HG03571 (cell line): ENCODE results near the gene DUSP28.

Experiments used
- ATAC-seq: cut with Tn5 transposase; IDR thresholded peaks from one replicate; pipeline ENCODE4 v1.9.1; 2021; ENCODE audit not compliant: unreplicated experiment

The DUSP28 gene

DNA sequence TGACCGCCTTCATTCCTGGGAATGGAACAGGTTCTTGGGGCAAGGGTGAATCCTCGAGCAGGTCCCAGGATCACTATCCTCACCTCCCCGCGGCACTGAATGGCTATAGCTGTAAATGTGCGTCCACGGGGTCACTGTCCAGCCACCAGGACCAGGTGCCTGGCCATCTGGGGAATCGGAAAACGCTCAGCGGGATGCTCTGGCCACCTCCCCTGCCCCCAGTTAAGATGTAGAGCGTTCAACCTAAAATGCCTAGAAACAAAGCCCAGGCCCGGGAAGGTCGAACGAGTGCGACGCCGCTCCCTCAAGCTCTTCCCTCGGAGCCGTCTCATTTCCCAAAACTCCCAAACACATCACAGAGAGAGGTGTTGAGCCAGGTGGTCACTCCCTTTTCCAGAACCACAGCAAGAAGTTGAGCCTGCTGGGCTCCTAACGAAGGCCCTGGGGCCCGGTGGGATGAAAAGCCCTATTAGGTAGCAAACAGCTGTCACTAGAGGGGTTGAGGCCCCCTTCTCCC is 25.6 kb downstream of the DUSP28 start:
- no peak for ATAC-seq

DNA sequence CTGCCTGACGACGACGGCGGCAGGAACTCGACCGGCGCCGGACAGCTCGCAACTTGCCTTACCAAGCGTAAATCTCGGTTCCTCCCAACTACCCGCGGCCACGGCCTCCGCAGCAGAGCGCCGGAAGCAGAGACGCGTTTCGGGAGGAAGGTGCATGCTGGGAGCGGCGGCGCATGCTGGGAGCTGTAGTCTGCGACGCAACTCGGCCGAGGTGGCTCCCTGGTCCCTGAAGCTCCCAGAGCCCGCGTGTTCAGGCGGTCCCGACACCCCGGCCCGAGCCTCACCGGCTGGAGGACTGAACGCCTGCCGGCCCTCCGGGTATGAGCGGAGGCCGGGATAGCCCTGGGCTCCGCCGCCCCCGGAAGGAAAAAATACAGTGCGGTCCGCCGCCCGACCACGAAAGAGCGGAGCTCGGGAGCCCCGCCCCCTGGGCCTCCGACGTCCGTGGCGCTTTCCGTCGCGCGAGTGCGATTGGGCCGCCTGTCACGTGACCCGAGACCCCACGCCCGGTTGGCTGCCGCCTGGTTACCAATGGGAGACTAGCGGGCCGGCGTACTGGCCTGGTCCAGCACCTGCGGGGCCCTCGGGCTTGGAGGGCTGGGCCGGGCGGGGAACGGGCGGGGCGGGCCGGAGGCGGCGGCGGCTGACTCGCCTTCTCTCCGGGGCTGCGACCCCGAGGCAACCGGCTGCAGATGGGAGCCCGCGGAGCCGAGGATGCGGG is 26.2 kb downstream of the DUSP28 start, which contains the start of gene CAPN10:
CAPN10 (plus strand) TSS at position 537 of the 721 bp plus-strand sequence; CDS start at position 715, 178 bp downstream.
- ATAC-seq, result peak; percentile 53

GRCh38 chr2:240586919-240587800 is 27.0 kb downstream of the DUSP28 start:
- ATAC-seq, result peak; percentile 6

- ATAC-seq, result no peak
Measured at GRCh38 chr2:240588006-240588655, 28.0 kb downstream of the DUSP28 start.

GRCh38 chr2:240588669-240589068 is 28.5 kb downstream of the DUSP28 start:
- no peak for ATAC-seq

DNA sequence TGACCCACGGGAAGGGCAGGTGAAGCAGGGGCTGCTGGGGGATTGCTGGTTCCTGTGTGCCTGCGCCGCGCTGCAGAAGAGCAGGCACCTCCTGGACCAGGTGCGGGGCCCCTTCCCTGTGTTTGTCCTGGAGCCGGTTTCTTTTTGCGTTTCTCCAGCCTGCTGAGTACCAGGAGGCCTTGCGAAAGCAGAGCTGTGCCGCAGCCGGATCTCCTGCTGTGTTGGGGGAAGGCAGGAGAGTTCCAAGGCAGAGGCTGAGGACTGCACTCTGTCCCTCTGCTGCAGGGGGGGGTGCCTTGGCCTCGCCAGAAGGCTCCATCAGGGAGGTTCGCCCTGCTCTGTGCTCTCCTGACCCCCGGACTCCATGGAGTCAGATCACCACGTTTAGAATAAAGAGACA is 29.2 kb downstream of the DUSP28 start:
- ATAC-seq, result no peak

GRCh38 chr2:240589850-240590525 is 29.8 kb downstream of the DUSP28 start:
- no peak for ATAC-seq

GRCh38 chr2:240590681-240591111 is 30.5 kb downstream of the DUSP28 start:
- ATAC-seq, result no peak

DNA sequence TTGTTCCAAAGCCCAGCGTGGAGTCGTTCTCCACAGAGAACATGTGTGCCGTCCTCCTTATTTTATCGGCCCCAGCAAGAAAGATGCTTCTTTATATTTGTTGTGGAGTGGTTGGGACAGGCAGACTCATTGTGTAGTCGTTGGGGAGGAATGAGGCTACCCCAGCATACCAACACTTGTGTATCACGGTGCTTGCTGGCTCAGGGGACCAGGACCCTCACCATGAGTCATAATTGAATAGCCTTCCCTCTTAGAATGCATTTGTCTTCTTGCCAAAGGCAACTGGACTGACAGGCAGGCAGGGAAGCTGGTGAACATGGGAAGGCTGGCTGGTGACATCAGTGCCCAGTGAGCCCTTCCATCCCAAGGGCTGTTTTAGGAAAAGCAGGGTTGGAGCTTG is 31.1 kb downstream of the DUSP28 start:
- ATAC-seq, result no peak

DNA sequence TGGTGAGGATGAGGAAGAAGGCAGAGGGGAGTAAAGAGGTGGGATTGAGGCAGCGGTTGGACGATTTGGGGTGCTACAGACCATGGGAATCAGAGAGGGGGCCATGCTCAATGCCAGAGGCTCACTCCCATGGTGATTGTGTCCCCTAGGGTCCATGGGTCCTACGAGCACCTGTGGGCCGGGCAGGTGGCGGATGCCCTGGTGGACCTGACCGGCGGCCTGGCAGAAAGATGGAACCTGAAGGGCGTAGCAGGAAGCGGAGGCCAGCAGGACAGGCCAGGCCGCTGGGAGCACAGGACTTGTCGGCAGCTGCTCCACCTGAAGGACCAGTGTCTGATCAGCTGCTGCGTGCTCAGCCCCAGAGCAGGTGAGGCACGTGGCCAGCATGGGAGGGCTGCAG is 31.6 kb downstream of the DUSP28 start:
- no peak for ATAC-seq

- ATAC-seq, result no peak
Measured at GRCh38 chr2:240593026-240593702, 33.0 kb downstream of the DUSP28 start.

DNA sequence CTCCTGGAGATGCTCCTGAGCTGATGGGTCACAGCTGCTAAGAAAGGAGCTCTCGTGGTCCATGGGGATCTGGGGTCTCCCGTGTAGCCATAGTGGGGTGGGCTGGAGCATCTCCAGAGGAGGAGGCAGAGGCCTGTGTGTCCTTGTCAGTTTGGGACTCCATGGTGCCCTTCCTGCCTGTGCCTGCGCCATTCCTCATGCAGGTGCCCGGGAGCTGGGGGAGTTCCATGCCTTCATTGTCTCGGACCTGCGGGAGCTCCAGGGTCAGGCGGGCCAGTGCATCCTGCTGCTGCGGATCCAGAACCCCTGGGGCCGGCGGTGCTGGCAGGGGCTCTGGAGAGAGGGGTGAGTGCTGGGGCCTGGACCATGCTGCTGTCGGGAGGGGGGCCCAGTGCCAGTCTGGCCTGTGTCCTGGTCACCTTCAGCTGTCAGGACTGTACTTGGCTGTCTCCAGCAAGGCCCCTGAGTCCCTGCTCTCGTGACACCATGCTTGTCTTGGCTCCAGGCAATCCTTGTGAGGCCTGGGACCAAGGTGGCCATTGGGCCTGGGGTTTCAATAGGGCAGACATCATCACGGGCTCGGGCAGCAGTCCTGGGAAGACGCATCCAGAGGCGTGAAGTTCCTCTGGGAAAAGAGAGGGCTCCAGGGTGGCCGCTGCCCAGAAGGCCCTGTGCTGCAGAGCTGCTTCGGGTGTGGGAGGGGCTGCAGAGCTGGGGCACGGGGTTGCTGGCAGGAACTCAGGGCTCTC is 33.7 kb downstream of the DUSP28 start:
- no peak for ATAC-seq

DNA sequence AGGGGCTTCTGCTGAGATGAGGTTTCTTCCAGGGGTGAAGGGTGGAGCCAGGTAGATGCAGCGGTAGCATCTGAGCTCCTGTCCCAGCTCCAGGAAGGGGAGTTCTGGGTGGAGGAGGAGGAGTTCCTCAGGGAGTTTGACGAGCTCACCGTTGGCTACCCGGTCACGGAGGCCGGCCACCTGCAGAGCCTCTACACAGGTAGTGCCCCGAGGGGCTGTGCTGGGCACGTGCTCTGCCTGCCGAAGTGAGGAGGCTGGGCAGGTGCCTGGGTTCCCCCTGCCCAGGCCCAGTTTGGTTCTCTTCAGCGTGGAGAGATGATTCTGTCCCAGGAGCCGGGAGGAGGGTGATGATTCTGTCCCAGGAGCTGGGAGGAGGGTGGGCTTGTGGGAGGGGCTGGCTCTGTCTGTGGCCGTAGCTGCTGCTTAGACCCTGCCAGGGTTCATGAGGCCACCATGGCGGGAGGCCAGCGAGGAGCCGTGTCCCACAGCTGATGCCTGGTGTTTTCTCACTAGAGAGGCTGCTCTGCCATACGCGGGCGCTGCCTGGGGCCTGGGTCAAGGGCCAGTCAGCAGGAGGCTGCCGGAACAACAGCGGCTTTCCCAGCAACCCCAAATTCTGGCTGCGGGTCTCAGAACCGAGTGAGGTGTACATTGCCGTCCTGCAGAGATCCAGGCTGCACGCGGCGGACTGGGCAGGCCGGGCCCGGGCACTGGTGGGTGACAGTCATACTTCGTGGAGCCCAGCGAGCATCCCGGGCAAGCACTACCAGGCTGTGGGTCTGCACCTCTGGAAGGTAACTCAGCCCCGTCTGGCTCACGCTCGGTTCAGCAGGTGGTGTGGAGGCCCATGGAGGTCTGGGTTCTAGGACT is 34.6 kb downstream of the DUSP28 start:
- ATAC-seq, result no peak

GRCh38 chr2:240595381-240596079 is 35.4 kb downstream of the DUSP28 start:
- ATAC-seq, result no peak

DNA sequence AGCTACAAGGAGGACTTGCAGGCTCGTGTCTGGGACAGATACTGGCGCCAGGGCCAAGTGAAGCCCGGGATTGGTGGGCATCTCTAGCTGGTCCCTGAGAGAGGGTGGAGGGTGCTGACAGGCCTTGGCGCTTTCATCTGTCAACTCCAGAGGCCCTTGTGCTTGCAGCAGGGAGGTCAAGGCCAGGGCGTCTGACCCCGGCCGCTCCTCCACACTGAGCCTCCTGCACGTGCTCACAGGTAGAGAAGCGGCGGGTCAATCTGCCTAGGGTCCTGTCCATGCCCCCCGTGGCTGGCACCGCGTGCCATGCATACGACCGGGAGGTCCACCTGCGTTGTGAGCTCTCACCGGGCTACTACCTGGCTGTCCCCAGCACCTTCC is 35.9 kb downstream of the DUSP28 start:
- ATAC-seq, result no peak

- ATAC-seq, result no peak
Measured at GRCh38 chr2:240596491-240596931, 36.4 kb downstream of the DUSP28 start.

DNA sequence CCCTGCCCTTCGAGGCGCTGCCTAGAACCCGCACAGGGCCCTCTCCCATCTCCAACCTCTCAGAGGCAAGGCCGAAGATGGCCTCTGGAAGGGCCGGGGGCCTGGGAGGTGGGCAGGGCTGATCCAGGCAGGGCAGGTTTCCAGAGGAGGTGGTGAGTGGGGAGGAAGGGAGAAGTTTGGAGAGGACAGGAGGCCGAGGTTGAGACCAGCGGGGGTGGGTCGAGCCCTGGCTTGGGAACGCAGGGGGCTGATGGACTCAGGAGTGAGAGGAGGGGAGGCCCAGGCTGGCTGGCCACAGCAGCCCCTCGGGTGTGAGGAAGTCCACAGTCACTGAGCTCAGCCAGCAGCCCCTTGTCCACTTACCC is 36.9 kb downstream of the DUSP28 start:
- no peak for ATAC-seq
